NB4 (cell line): ENCODE results near the gene EHMT2.

Experiments used
- TF ChIP-seq, protein P1 (sequence below): IDR thresholded peaks from one replicate; pipeline ENCODE4 v1.5.1; 2012; ENCODE audit warnings: low read depth, low read length
- TF ChIP-seq, protein P2 (sequence below): IDR thresholded peaks from 2 replicates; pipeline ENCODE4 v1.6.1; 2011; ENCODE audit warnings: low read depth, low read length

DNA sequence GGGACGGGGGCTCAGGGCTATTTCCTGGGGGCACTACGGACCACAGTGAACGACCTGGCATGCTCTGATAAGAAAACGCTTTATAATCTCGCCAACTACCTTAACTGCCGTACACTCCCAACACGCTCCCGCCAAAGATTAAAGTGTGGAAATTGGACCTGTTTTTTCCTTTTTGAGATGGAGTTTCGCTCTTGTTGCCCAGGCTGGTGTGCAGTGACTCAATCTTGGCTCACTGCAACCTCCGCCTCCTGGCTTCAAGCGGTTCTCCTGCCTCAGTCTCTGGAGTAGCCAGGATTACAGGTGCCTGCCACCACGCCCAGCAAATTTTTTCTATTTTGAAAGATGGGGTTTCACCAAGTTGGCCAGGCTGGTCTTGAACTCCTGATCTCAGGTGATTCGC, 18.4 kb downstream of the EHMT2 start:
- TF ChIP-seq, protein P1, sequence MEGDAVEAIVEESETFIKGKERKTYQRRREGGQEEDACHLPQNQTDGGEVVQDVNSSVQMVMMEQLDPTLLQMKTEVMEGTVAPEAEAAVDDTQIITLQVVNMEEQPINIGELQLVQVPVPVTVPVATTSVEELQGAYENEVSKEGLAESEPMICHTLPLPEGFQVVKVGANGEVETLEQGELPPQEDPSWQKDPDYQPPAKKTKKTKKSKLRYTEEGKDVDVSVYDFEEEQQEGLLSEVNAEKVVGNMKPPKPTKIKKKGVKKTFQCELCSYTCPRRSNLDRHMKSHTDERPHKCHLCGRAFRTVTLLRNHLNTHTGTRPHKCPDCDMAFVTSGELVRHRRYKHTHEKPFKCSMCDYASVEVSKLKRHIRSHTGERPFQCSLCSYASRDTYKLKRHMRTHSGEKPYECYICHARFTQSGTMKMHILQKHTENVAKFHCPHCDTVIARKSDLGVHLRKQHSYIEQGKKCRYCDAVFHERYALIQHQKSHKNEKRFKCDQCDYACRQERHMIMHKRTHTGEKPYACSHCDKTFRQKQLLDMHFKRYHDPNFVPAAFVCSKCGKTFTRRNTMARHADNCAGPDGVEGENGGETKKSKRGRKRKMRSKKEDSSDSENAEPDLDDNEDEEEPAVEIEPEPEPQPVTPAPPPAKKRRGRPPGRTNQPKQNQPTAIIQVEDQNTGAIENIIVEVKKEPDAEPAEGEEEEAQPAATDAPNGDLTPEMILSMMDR, result no peak
- TF ChIP-seq, protein P2, sequence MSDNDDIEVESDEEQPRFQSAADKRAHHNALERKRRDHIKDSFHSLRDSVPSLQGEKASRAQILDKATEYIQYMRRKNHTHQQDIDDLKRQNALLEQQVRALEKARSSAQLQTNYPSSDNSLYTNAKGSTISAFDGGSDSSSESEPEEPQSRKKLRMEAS, result no peak
